GM12892 (cell line): Measurements from ENCODE around the gene DCLRE1B.

Source experiments
- DNase-seq: peaks from one replicate; pipeline ENCODE4 v3.0.0; 2011; ENCODE audit not compliant: insufficient read length
- FAIRE-seq: peaks from 2 replicates; lab custom pipeline; 2011; peaks lifted over from hg19 to GRCh38; lab: Jason Lieb, UNC
- POLR2A ChIP-seq: IDR thresholded peaks from 2 replicates; pipeline ENCODE4 v1.6.1; 2011; ENCODE audit warnings: low read depth, low read length, control low read depth
- POLR2AphosphoS5 ChIP-seq: IDR thresholded peaks from 2 replicates; pipeline ENCODE4 v1.6.1; 2011; ENCODE audit warnings: low read depth, low read length, control low read depth
- TAF1 ChIP-seq: IDR thresholded peaks from 2 replicates; pipeline ENCODE4 v1.6.1; 2011; ENCODE audit warnings: low read depth, mild to moderate bottlenecking, control low read depth, low read length, borderline replicate concordance

Gene DCLRE1B

GRCh38 chr1:113930499-113931161 is 25.5 kb downstream of the DCLRE1B start:
- DNase-seq (peak; percentile 21), FAIRE-seq (peak; percentile 76)
- TF ChIP-seq POLR2A, result no peak
- no peak for TF ChIP-seq TAF1
- TF ChIP-seq POLR2AphosphoS5, result no peak

GRCh38 chr1:113931451-113931851 is 26.3 kb downstream of the DCLRE1B start:
- DNase-seq (no peak), FAIRE-seq (no peak)
- TF ChIP-seq TAF1 (no peak), POLR2A (no peak), POLR2AphosphoS5 (no peak)

GRCh38 chr1:113934006-113934405 is 28.9 kb downstream of the DCLRE1B start:
- no peak for FAIRE-seq
- no peak for TF ChIP-seq POLR2A
- no peak for TF ChIP-seq POLR2AphosphoS5
- TF ChIP-seq TAF1, result no peak
- DNase-seq, result no peak

- no peak for FAIRE-seq
- DNase-seq, result no peak
- no peak for TF ChIP-seq POLR2A
- no peak for TF ChIP-seq TAF1
- no peak for TF ChIP-seq POLR2AphosphoS5
Measured at GRCh38 chr1:113934511-113935055, 29.5 kb downstream of the DCLRE1B start.

- DNase-seq (no peak), FAIRE-seq (no peak)
- TF ChIP-seq POLR2A, result no peak
- TF ChIP-seq TAF1, result no peak
Measured at GRCh38 chr1:113935176-113935575, 30.1 kb downstream of the DCLRE1B start.

GRCh38 chr1:113935970-113936369 is 30.8 kb downstream of the DCLRE1B start:
- no peak for DNase-seq
- TF ChIP-seq POLR2AphosphoS5 (no peak), POLR2A (no peak), TAF1 (no peak)
- no peak for FAIRE-seq

GRCh38 chr1:113937146-113937545 is 32.0 kb downstream of the DCLRE1B start:
- FAIRE-seq, result no peak
- DNase-seq, result no peak
- TF ChIP-seq POLR2AphosphoS5, result no peak
- no peak for TF ChIP-seq POLR2A
- no peak for TF ChIP-seq TAF1

GRCh38 chr1:113938192-113938591 is 33.1 kb downstream of the DCLRE1B start:
- FAIRE-seq (no peak), DNase-seq (no peak)
- TF ChIP-seq POLR2AphosphoS5 (no peak), POLR2A (no peak), TAF1 (no peak)

- TF ChIP-seq TAF1, result no peak
- no peak for TF ChIP-seq POLR2AphosphoS5
- TF ChIP-seq POLR2A, result no peak
- FAIRE-seq (no peak), DNase-seq (no peak)
Measured at GRCh38 chr1:113940365-113941244, 35.5 kb downstream of the DCLRE1B start.

GRCh38 chr1:113941245-113941559 is 36.1 kb downstream of the DCLRE1B start:
- TF ChIP-seq TAF1 (no peak), POLR2A (no peak), POLR2AphosphoS5 (no peak)
- DNase-seq (no peak), FAIRE-seq (no peak)

- FAIRE-seq, result no peak
- TF ChIP-seq TAF1 (no peak), POLR2AphosphoS5 (no peak), POLR2A (no peak)
- no peak for DNase-seq
Measured at GRCh38 chr1:113942527-113942926, 37.4 kb downstream of the DCLRE1B start.
